Memory B cell (primary cell): Measurements from ENCODE around the gene SRPK3.
A peak's percentile ranks its signal among the peaks of the same experiment; 100 is the strongest.
"Not testable (repeated sequence)": the region's sequence is repeated elsewhere in the genome, so short reads cannot be mapped to it uniquely, and the experiment has no call there.

Experiments
- ATAC-seq: fragments of 150-1000 bp; cut with Tn5 transposase; 2 replicates; pipeline ENCODE4 v1.10.0; 2021; ENCODE audit warnings: low read depth, mild to moderate bottlenecking, moderate library complexity
- DNase-seq, 2 donors: peaks; one replicate each; pipeline ENCODE4 v3.0.0; 2022; ENCODE audit warnings: low spot score in 2 of 2
- H3K27ac Mint-ChIP-seq: one replicate; pipeline ENCODE4 v1.8.0; 2022; ENCODE audit warnings: mild to moderate bottlenecking, moderate library complexity, mixed read lengths
- H3K27me3 Mint-ChIP-seq: one replicate; pipeline ENCODE4 v1.8.0; 2022; ENCODE audit warnings: mixed read lengths
- H3K36me3 Mint-ChIP-seq: one replicate; pipeline ENCODE4 v1.8.0; 2022; ENCODE audit warnings: mild to moderate bottlenecking, mixed read lengths
- H3K4me1 Mint-ChIP-seq: one replicate; pipeline ENCODE4 v1.8.0; 2022; ENCODE audit warnings: mixed read lengths
- H3K4me3 Mint-ChIP-seq: one replicate; pipeline ENCODE4 v1.8.0; 2022; ENCODE audit warnings: mild to moderate bottlenecking, moderate library complexity, mixed read lengths
- H3K9me3 Mint-ChIP-seq: one replicate; pipeline ENCODE4 v1.8.0; 2022; ENCODE audit warnings: mixed read lengths

SRPK3 gene

DNA sequence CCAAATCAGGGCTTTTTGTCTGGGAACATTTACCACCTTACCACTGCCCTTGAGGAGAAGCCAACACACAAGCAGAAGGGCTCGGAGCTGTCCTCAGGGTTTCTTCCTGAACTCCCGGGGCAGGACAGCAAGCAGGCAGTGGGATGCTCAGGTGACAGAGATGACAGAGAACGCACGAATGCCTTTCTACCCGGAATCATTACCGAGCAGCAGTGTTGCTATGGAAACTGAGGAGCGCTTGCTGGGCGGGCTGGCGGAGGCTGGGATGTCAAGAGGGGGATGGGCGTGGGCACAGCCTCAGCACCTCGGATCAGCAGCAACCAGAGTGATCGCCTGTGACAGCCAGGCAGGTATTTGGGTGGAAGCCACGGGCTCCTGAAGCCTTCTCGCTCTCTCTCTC is 31.4 kb downstream of the SRPK3 start:
- DNase-seq (no peak), ATAC-seq (no peak)
- Mint-ChIP-seq H3K4me1 (peaks cover 13% of the 10 kb centered on the region), H3K9me3 (no peaks in the 10 kb centered on the region), H3K27ac (no peak overlapping the region), H3K4me3 (no peak overlapping the region), H3K27me3 (peaks cover 27% of the 10 kb centered on the region), H3K36me3 (no peaks in the 10 kb centered on the region)

DNA sequence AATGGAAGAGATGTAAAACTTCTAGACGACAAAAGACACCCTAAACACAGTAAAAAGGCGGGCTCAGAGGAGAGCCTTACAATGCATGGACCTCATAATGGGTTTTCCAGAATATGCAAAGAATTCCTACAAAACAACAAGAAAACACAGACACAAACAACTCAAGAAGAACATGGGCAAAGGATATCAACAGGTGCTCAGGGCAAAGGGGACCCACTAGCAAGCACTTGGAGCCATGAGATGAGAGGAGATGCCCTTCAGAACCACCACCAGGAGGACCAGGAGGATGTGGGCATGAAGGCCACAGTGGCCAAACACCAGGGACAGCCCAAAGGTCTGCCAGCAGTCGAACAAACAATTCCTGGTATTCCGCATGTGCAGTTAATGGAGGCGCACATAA is 32.3 kb downstream of the SRPK3 start:
- no peak for DNase-seq
- Mint-ChIP-seq H3K36me3 (no peaks in the 10 kb centered on the region), H3K27me3 (peaks cover 29% of the 10 kb centered on the region), H3K9me3 (no peaks in the 10 kb centered on the region), H3K4me1 (peaks cover 14% of the 10 kb centered on the region), H3K27ac (no peak overlapping the region), H3K4me3 (no peak overlapping the region)
- ATAC-seq = no peak

DNA sequence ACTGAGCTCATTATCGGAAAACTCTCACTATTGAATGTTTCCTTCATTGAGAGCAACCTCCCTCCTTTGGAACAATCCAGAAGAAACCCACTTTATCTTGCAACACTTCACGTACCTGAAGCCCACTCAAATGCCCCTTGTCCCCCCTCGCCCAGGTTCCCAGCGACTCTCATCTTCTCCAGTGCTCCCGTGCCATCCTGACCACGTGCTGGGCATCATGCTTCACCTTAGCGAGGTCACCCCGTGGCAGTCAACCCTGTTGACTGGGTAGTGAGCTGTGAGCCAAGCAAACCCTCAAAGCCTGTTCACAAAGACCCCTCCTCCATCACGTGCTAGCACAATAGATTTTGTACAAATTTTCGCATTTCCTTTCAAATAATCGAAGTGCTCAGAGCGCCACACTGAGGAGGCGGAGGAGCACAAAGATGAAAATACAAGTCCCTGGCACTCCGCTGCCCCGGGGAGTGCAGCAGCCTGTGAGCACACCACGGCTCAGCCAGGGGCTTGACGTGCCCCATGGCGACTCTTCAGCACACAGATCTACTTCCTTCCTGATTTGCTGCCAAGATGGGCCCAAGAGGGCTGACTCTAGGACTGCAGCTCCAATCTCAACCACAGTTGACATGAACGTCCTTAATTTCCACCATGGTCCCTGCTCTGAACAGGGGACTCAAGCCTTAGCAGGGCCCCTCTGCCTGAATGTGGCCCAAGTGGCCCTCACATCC is 33.9 kb downstream of the SRPK3 start:
- Mint-ChIP-seq H3K9me3 (no peaks in the 10 kb centered on the region), H3K27ac (no peak overlapping the region), H3K27me3 (peaks cover 32% of the 10 kb centered on the region), H3K4me1 (peaks cover 16% of the 10 kb centered on the region), H3K36me3 (no peaks in the 10 kb centered on the region), H3K4me3 (no peak overlapping the region)
- DNase-seq (no peak), ATAC-seq (no peak)

DNA sequence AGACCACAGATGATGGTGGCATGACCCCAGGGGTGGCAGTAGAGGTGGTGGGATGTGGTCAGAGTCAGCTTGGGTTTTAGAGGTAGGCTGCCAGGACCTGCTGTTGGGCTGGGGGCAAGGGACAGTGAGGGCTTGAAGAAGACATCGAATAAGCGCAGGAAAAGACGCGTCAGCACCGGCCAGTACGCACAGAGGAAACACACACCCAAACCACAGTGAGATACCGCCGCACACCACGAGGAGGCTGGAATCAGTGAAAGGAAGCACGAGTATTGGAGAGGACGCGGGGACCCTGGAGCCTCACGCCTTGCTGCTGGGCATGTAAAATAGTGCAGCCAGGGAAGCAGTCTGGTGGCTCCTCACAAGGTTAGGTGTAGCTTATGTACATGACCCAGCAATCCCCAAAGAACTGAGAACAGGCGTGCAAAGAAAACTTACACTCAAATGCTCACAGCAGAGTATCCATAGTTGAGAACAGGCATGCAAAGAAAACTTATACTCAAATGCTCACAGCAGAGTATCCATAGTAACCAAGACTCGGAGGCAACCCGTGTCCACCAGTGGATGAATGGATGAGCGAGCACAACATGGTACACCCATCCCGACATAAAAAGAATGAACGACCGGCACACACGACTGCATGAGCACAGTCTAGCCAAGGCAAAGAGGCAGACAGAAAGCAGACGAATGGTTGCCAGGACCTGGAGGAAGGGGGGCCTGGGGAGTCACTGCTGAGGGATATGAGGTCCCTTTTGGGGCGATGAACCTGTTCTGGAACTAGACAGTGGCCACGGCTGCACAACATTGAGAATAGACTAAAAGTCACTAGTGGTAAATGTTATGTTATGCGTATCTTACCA is 36.2 kb downstream of the SRPK3 start:
- H3K27ac Mint-ChIP-seq = no peak overlapping the region

DNA sequence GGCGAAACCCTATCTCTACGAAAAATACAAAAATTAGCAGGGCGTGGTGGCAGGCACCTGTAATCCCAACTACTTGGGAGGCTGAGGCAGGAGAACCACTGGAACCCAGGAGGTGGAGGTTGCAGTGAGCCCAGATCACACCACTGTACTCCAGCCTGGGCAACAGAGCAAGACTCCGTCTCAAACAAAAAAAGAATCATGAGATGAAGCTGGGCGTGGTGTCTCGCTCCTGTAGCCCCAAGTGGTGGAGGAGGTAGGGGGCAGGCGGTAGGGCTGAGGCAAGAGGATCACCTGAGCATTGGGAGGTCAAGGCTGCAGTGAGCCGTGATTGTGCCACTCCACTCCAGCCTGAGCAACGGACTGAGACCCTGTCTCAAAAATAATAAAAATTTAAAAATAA is 37.2 kb downstream of the SRPK3 start:
- Mint-ChIP-seq H3K27me3 (peaks cover 26% of the 10 kb centered on the region), H3K4me1 (peaks cover 25% of the 10 kb centered on the region)
- not testable (repeated sequence) for H3K4me3 Mint-ChIP-seq, H3K9me3 Mint-ChIP-seq, H3K27ac Mint-ChIP-seq, H3K36me3 Mint-ChIP-seq, ATAC-seq, DNase-seq

More for the DNA sequence above, 36.2 kb downstream of the SRPK3 start:
- H3K9me3 Mint-ChIP-seq = no peaks in the 10 kb centered on the region
- H3K4me1 Mint-ChIP-seq = peaks cover 19% of the 10 kb centered on the region
- no peaks in the 10 kb centered on the region for H3K36me3 Mint-ChIP-seq
- peak; percentile 43 for ATAC-seq
- no peak for DNase-seq
- H3K27me3 Mint-ChIP-seq = peaks cover 30% of the 10 kb centered on the region
- no peak overlapping the region for H3K4me3 Mint-ChIP-seq

DNA sequence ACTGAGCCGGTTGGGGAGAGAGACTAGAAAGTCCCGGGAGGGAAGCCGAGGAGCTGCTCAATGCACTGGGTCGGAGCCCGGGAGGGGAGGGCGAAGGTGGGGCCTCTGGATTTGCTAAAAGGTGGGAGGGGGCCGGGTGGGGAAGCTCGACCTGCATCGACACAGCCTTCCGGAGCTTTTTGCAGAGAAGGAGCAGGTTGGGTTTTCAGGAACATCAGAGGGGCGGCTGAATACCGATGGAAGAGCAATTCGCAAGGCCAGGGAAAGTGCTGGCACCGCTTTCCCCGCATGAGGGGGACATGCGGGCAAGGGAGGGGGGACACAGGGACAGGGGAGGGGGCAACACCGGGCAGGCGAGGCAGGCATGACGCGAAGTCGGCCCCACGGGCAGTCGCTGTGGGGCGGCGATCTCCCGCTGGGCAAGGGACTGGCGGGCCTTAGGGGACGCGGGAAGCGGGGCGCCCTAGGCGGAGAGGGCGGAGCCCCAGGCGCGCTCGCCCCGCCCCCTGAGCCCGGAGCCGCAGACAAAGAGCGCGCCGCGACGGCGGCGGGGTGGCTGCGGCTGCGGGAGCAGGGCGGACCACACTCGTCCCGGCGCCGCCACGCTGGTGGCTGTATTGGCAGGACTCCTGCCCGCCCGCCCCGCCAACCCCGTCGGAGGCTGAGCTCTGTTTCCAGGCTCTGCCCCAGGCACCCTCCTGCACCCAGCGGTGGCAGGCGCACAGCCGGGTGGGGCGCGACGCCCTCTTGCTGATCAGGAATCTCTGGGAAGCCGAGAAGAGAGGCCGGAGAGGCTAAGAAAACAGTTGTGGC is 37.9 kb downstream of the SRPK3 start:
- peaks cover 25% of the 10 kb centered on the region for H3K4me1 Mint-ChIP-seq
- peak overlapping the region; percentile 72 for H3K4me3 Mint-ChIP-seq
- no peak overlapping the region for H3K27ac Mint-ChIP-seq
- no peaks in the 10 kb centered on the region for H3K9me3 Mint-ChIP-seq
- ATAC-seq = peak; percentile 76
- peaks cover 27% of the 10 kb centered on the region for H3K27me3 Mint-ChIP-seq
- DNase-seq = peak; percentile 29 to 41
- H3K36me3 Mint-ChIP-seq = no peaks in the 10 kb centered on the region

DNA sequence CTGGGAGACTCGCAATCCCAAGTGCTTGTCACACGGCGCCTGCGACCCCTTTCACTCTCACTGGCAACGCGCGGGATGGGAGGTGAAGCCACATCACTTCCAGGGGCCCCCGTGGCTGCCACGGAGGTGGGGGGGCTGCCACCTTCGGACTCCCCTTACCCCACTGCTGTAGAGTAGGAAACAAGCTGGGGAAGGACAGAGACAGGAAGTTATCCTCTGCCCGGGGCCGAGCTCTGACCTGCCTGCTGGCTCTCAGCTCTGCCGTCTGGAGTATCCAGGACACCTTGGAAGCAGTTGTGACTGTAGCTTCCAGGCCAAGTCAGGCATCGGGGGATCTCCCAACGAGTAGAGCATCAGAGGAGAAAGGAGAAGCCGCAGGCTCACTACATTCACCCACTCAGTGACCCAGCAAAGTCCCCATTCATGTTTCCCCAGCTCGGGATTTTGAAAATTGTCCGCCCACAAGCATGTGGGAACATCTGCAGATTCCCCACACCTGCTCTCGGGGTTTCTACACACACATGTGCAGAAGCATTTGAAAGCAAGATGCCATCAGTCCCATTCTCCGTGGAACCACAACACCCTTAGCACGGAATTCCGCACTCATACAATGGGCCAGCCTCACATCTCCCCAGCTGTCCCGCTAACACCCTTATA is 38.7 kb downstream of the SRPK3 start:
- H3K27ac Mint-ChIP-seq = no peak overlapping the region
- H3K4me1 Mint-ChIP-seq = peaks cover 25% of the 10 kb centered on the region
- peaks cover 32% of the 10 kb centered on the region for H3K27me3 Mint-ChIP-seq
- H3K36me3 Mint-ChIP-seq = no peaks in the 10 kb centered on the region
- ATAC-seq = no peak
- no peaks in the 10 kb centered on the region for H3K9me3 Mint-ChIP-seq
- DNase-seq = no peak
- peak overlapping the region; percentile 29 for H3K4me3 Mint-ChIP-seq

DNA sequence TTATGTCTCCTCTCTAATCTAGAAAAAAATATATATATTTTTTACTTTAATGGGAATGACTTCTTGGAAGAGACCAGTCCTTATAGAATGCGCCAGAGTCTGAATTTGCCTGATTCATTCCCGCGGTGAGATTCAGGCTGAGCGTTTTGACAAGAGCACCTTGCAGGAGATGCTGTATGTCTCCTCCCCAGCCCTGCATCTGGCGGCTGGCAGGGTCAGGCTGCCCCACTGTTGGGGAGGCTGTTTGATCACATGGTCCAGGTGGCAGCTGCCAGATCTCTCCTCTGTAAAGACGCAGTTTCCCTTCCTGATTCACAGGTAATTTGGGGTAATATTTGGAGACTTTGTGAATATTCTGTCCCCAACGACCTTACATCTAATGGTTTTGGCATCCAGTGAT is 39.8 kb downstream of the SRPK3 start:
- Mint-ChIP-seq H3K9me3 (no peaks in the 10 kb centered on the region), H3K4me1 (peaks cover 19% of the 10 kb centered on the region), H3K27ac (no peak overlapping the region), H3K27me3 (peaks cover 24% of the 10 kb centered on the region), H3K4me3 (no peak overlapping the region), H3K36me3 (no peaks in the 10 kb centered on the region)
- ATAC-seq (no peak), DNase-seq (no peak)

DNA sequence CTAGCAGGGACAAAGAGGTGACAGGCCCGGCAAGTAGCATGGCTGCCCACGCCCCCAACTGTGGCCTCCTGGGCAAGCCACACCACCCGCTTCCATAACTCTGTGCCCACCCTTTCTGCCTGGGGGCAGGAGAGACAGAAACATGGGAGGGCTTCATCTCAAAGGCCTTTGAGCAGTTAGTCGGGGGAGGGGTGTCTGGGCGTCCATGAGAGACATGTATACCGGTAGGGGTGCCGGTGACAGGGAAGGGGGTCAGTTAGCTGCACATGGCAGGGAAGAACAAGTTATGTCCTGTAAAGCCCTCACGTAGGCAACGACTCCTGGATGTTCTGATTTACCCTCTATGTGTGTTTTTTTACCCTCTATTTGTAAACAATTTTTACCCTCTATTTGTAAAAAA is 40.2 kb downstream of the SRPK3 start:
- Mint-ChIP-seq H3K27ac (no peak overlapping the region), H3K4me1 (peaks cover 19% of the 10 kb centered on the region), H3K36me3 (no peaks in the 10 kb centered on the region), H3K4me3 (no peak overlapping the region), H3K27me3 (peaks cover 24% of the 10 kb centered on the region), H3K9me3 (no peaks in the 10 kb centered on the region)
- ATAC-seq (no peak), DNase-seq (no peak)

DNA sequence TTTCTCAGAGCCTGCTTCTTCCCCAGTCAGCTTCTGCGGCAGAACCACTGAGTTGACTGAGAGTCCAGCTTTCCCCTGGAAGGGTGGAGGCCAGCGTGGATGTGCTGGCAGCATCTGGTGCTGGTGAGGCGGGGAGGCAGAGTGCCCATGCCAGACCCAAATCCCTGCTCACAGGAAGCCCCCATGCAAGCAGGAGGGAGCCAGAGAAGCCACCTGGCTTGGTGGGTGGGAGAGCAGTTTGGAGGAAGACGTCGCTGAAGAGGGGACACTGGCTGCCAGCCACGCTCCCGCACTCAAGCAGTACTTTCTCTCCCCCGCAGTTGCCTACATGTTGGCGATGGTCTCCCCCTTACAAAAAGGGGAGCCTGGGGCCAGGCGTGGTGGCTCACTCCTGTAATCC is 43.5 kb downstream of the SRPK3 start:
- DNase-seq = no peak
- ATAC-seq = no peak
- H3K4me1 Mint-ChIP-seq = peaks cover 15% of the 10 kb centered on the region
- no peak overlapping the region for H3K27ac Mint-ChIP-seq
- no peaks in the 10 kb centered on the region for H3K36me3 Mint-ChIP-seq
- peaks cover 19% of the 10 kb centered on the region for H3K27me3 Mint-ChIP-seq
- H3K4me3 Mint-ChIP-seq = no peak overlapping the region
- H3K9me3 Mint-ChIP-seq = no peaks in the 10 kb centered on the region

DNA sequence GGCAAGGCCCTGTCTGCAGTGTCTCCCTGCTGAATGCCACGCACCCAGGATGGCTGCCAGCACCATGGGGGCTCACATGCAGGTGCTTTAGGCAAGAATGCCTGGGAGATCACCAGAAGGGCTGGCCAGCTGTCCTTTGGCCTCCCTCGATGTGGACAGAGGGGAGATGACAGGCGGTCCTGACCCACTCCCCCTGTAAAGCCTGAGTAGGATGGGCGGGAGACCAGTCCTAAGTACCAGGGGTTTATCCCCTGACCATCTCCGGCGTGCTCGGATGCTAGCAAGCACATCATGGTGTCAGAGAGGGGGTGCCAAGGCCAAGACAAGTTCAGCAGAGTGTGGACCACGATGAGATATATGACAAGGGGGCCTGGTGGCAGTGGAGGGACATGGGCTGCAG is 44.2 kb downstream of the SRPK3 start:
- ATAC-seq (no peak), DNase-seq (no peak)
- Mint-ChIP-seq H3K36me3 (no peaks in the 10 kb centered on the region), H3K4me1 (peaks cover 15% of the 10 kb centered on the region), H3K4me3 (no peak overlapping the region), H3K27me3 (peaks cover 19% of the 10 kb centered on the region), H3K27ac (no peak overlapping the region), H3K9me3 (no peaks in the 10 kb centered on the region)

DNA sequence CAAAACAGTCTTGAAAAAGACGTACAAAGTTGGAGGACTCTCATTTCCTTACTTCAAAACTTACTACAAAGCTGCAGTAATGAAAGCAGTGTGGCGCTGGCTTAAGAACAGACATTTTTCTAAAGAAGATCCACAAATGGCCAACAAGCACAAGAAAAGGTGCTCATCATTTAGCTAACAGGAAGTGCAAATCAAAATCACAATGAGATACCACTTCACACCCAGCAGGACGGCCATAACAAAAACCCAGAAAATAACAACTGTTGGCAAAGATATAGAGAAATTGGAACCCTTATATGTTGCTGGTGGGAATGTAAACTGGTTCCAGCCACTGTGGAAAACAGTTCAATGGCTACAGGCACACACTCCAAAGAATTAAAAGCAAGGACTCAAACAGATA is 46.2 kb downstream of the SRPK3 start:
- Mint-ChIP-seq H3K36me3 (no peaks in the 10 kb centered on the region), H3K9me3 (no peaks in the 10 kb centered on the region), H3K4me3 (no peak overlapping the region), H3K4me1 (peaks cover 12% of the 10 kb centered on the region), H3K27ac (no peak overlapping the region), H3K27me3 (peaks cover 22% of the 10 kb centered on the region)
- ATAC-seq = no peak
- DNase-seq = no peak

DNA sequence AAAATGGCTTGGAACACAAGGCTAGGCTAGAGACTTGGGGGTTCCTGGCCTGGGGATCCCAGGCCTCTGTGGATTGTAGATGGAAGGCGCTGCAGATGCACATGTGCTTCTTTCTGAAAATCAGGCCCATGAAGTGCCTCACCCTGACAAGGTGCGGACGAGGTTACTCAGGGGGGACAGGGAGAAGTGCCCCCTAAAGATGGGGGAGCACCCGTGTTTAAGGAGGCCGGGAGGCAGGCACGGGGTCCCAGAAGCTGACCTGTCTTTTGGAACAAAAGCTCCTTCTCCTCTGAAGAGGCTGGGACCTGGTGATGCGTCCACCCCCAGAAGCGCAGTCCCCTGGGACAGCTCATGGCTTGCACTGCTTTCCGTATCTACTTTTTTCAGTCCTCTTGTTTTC is 47.1 kb downstream of the SRPK3 start:
- Mint-ChIP-seq H3K27me3 (peaks cover 23% of the 10 kb centered on the region), H3K4me3 (no peak overlapping the region), H3K27ac (no peak overlapping the region), H3K36me3 (no peaks in the 10 kb centered on the region), H3K4me1 (peaks cover 6% of the 10 kb centered on the region), H3K9me3 (no peaks in the 10 kb centered on the region)
- ATAC-seq (no peak), DNase-seq (no peak)
